OCI-LY3 (cell line): ENCODE results near the gene ELANE.

Source experiments
- CTCF ChIP-seq: fragments of 200-600, 300-600 bp; sonication (generic); IDR thresholded peaks from 2 replicates; pipeline ENCODE4 v1.5.1; 2014; ENCODE audit warnings: antibody characterized with exemption, low read length, low read depth
- EZH2phosphoT487 ChIP-seq: fragments of 200-600 bp; shearing (Covaris generic); IDR thresholded peaks from 2 replicates; pipeline ENCODE4 v1.6.1; 2018; ENCODE audit warnings: antibody characterized with exemption, mixed run types, low read depth

- no peak for TF ChIP-seq CTCF
- TF ChIP-seq EZH2phosphoT487, result no peak
These were observed 47.4 kb downstream of the ELANE start for GRCh38 chr19:899336-900042.
